Sigmoid colon (tissue), 4 donors: ENCODE results near the gene CRYGS.

ENCODE experiments used
- EP300 ChIP-seq, 4 donors: sonication (generic); formaldehyde crosslinking; IDR thresholded peaks; one replicate each; pipeline ENCODE4 v1.6.1; 2017; ENCODE audit warnings: antibody characterized with exemption in 4 of 4
- POLR2A ChIP-seq, 2 donors: fragments of 450-650 bp; IDR thresholded peaks; one replicate each; pipeline ENCODE4 v1.6.1; 2016; ENCODE audit warnings: antibody characterized with exemption in 2 of 2, mild to moderate bottlenecking in 2 of 2, moderate library complexity in 2 of 2
- POLR2AphosphoS5 ChIP-seq, 4 donors: sonication (generic); formaldehyde crosslinking; IDR thresholded peaks; one replicate each; pipeline ENCODE4 v1.6.1; 2017; ENCODE audit warnings: antibody characterized with exemption in 4 of 4
- TF ChIP-seq, protein P1 (sequence below), 4 experiments: fragments of 450-650 bp in 3 of 4; fragments of 200-600 bp in 1 of 4; IDR thresholded peaks; one replicate each; pipeline ENCODE4 v1.5.1; 2016 to 2019; ENCODE audit warnings: antibody characterized with exemption in 4 of 4, mild to moderate bottlenecking in 3 of 4, moderate library complexity in 2 of 4

DNA sequence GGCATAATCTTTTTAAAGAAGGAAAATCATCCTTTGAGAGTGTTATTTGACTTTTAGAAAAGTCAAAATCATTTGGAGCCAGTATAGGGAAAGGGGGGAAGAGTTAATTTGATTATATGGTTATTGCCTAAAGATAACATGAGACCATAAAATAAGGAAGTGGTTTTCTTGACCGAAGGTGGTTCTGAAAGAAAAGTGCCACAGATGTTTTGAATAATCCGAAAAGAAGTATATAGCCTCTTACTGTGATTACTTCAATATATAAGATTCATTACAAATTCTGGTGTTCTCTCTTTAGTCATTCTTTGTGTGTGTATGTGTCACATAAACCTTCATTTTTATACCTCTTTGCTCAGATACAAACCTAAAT is 27.4 kb upstream of the CRYGS start:
- TF ChIP-seq, protein P1, sequence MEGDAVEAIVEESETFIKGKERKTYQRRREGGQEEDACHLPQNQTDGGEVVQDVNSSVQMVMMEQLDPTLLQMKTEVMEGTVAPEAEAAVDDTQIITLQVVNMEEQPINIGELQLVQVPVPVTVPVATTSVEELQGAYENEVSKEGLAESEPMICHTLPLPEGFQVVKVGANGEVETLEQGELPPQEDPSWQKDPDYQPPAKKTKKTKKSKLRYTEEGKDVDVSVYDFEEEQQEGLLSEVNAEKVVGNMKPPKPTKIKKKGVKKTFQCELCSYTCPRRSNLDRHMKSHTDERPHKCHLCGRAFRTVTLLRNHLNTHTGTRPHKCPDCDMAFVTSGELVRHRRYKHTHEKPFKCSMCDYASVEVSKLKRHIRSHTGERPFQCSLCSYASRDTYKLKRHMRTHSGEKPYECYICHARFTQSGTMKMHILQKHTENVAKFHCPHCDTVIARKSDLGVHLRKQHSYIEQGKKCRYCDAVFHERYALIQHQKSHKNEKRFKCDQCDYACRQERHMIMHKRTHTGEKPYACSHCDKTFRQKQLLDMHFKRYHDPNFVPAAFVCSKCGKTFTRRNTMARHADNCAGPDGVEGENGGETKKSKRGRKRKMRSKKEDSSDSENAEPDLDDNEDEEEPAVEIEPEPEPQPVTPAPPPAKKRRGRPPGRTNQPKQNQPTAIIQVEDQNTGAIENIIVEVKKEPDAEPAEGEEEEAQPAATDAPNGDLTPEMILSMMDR (IDR thresholded peaks at IDR 0.05), result no peak
- no peak for TF ChIP-seq POLR2A (IDR thresholded peaks at IDR 0.05)
- no peak for TF ChIP-seq POLR2AphosphoS5 (IDR thresholded peaks at IDR 0.05)
- no peak for TF ChIP-seq EP300 (IDR thresholded peaks at IDR 0.05)
